Kidney tubule cell (primary cell): ENCODE data around the gene NLGN2.
A peak's percentile ranks its signal among the peaks of the same experiment; 100 is the strongest.

Experiments
- DNase-seq: peaks from one replicate; pipeline ENCODE4 v3.0.0-alpha.2; 2018; ENCODE audit warnings: low spot score

Gene NLGN2

DNA sequence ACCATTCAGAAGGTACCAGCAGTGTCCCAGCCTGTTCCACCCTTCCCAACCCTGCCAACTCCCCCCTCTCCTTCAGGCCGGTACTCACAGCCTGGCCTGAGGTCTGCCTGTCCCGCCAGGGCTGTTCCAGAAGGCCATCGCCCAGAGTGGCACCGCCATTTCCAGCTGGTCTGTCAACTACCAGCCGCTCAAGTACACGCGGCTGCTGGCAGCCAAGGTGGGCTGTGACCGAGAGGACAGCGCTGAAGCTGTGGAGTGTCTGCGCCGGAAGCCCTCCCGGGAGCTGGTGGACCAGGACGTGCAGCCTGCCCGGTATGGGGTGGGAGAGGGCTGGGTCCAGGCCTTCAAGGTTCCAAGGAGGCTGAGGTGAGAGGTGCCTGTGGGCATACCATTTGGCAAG, 7.2 kb downstream of the NLGN2 start:
- DNase-seq = no peak

DNA sequence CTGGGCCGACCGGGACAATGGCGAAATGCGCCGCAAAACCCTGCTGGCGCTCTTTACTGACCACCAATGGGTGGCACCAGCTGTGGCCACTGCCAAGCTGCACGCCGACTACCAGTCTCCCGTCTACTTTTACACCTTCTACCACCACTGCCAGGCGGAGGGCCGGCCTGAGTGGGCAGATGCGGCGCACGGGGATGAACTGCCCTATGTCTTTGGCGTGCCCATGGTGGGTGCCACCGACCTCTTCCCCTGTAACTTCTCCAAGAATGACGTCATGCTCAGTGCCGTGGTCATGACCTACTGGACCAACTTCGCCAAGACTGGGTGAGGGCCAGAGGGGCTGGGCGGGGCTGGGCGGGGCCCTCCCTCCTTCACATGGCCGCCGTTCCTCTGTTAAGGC, 8.1 kb downstream of the NLGN2 start:
- no peak for DNase-seq

DNA sequence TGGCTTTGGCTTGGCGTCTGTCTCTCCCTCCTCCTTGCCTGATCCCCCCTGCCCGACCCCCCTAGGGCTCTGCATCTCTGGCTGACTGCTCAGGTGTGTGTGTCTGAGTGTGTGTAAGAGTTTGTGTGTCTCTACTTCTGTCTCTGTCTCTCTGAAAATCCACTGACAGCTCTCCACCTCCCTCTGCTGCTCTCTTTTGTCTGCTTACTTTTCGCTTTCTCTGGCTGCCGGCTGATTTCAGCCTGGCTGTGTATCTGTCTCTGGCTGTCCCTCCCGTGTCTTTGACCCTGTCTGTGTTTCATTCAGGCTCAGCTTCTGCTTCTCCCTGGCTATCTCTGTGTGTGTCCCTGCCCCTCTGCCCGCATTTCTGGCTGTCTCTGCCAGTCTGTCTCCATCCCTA, 8.7 kb downstream of the NLGN2 start:
- no peak for DNase-seq

DNA sequence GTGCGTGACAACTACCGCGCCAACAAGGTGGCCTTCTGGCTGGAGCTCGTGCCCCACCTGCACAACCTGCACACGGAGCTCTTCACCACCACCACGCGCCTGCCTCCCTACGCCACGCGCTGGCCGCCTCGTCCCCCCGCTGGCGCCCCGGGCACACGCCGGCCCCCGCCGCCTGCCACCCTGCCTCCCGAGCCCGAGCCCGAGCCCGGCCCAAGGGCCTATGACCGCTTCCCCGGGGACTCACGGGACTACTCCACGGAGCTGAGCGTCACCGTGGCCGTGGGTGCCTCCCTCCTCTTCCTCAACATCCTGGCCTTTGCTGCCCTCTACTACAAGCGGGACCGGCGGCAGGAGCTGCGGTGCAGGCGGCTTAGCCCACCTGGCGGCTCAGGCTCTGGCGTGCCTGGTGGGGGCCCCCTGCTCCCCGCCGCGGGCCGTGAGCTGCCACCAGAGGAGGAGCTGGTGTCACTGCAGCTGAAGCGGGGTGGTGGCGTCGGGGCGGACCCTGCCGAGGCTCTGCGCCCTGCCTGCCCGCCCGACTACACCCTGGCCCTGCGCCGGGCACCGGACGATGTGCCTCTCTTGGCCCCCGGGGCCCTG, 9.5 kb downstream of the NLGN2 start:
- DNase-seq = no peak

DNA sequence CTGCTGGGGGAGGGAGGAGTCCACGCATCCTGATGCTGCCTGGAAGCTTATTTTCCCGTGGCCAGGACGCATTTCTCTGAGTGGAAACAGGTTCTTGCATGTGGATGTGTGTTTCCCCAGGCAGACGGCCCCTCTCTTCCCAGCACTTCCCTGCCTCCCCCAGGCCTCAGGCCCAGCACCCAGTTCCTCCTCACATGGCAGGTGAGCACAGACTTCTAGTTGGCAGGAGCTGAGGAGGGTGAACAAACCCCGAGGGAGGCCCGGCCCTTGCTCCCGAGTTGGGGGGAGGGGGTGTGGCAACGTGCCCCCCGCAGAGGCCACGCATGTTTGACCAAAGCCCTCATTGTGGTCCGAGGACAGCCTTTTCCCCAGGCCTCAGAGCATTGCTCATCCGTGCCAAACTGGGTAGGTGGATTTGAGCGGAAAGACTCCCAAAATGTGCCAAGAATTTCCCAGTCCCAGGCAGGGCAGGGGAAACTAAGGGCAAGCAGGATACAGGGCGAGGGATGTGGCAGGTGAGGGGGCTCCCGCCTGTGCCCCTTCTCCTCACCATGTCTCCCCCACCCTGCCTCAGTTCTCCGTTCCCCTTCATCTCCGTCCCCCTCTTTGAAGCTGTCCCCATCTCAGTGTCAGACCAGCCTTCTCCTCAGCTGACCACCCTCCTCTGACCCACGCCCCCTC, 11.0 kb downstream of the NLGN2 start:
- DNase-seq = no peak

DNA sequence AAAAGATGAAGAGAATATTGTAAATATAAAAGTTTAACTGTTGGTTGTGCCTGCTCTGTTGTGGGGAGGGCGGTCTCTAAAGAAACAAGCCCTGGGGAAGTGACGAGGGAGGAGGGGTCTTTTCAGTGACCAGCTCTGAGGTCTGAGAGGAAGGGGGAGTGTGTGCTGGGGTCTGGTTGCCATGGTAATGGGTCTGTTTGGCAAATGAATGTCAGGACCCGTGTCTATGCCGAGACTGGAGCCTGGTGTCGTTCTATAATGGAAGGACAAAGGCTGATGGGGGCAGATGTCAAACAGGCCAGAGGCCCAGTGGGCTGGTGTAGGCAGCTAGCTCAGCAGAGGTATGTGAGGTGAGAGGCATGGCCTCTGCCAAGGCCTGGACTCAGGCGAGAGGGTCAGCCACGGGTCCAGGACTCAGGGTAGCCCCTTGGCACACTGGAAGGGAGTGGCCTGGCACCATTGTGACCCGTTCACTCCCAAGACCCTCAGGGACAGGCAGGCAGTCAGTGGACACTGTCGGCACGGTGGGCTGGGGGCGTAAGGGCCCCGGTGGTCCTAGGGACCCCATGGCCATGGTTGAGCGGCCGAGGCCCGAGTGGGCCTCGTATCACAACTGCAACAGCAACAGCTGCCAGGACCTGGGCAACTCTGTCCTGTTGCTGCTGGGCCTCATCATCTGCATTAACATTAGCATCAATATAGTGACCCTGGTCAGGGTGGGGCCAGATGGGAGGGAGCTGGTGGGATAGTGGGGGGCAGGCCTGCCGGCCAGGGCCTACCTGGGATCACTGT, 12.4 kb downstream of the NLGN2 start, which contains the start of gene SPEM1:
TSS of gene SPEM1 (plus strand) at position 506 of the 792 bp plus-strand sequence. CDS start at position 567, 61 bp downstream.
- DNase-seq = no peak

DNA sequence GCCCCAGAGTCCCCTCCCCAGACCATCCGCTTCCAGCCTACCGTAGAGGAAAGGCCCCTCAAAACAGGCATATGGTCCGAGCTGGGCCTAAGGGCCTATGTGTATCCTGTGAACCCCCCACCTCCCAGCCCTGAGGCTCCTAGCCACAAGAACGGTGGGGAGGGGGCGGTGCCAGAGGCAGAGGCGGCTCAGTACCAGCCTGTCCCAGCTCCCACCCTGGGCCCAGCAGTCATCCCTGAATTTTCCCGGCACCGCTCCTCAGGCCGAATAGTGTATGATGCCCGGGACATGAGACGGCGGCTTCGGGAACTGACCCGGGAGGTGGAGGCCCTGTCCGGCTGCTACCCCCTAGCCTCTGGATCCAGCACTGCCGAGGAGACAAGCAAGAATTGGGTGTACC, 13.5 kb downstream of the NLGN2 start:
- DNase-seq = no peak

DNA sequence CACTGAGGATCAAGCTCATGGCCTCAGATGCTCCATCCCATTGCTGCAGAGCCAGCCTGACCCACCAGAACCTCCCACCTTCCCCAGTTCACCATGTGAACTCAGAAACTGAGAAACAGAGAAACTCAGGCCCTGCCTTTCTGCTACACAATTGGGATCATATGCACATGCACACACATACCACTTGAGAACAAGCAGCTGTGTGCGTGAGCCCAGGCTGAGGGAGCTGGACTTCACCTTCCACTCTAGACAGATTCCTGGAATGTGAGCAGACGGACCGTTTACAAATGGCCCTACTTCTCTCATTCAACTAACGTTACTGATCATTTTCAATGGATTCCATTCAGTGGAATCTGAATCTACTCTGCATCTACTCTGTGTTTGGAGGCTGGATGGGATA, 16.0 kb downstream of the NLGN2 start:
- no peak for DNase-seq

DNA sequence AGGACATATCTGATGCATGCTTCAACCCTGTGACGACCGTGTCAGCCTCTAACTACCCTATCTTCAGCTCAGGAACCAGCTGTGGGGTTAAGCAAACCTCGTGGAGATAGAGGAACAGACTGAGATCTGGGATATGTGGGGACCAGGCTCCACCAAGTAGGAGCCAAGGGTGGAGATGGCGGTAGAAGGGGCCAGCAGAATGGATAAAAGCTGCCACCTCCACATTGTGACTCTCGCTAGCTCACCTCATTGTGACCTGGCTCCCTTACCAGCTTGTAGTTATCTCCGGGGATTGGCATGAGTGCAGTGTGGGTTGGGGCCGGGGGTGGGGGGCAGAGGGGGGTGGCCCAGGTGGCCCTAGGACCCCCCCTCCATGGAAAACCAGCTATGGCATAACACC, 17.7 kb downstream of the NLGN2 start, which contains the start of gene SPEM2:
TSS of gene SPEM2 (plus strand) at position 301 of the 400 bp plus-strand sequence. CDS start at position 374, 73 bp downstream.
- DNase-seq = no peak

DNA sequence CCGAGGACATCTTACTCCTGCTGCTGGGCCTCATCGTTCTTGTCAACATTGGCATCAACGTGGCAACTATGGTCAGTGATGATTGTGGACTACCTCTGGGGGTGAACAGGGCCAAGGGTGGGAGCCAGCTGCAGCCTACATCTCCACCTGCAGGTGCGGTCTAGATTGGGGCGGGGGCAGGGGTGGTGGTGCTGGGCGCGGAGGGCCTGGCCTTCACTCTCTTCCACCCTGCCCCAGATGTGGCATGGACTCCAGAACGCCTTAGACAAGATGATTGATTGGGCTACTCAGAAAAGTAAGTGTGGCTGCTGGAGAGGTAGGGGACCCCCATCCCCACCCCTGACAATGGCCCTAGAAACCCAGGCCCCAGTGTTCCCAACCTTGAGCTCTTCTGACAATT, 18.1 kb downstream of the NLGN2 start:
- DNase-seq = no peak

DNA sequence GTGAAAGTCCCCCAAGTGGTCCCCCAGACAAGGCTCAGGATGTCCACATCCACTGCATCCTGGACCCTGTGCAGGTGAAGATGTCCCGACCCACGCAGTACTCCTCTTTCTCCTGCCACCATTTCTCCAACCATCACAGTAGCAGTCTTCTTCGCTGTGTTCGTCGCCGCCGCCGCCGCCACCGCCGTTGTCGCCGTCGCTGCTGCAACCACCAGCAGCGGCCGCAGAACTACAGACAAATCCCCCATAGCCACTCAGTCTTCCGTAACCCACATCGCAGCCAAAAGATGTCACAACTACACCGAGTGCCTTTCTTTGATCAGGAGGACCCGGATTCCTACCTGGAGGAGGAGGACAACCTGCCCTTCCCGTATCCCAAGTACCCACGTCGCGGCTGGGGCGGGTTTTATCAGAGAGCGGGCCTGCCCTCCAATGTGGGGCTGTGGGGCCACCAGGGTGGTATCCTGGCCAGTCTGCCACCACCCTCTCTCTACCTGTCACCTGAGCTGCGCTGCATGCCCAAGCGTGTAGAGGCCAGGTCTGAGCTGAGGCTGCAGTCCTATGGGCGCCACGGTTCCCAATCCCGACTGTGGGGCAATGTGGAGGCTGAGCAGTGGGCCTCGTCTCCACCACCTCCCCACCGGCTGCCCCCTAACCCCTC, 18.7 kb downstream of the NLGN2 start:
- DNase-seq = no peak

DNA sequence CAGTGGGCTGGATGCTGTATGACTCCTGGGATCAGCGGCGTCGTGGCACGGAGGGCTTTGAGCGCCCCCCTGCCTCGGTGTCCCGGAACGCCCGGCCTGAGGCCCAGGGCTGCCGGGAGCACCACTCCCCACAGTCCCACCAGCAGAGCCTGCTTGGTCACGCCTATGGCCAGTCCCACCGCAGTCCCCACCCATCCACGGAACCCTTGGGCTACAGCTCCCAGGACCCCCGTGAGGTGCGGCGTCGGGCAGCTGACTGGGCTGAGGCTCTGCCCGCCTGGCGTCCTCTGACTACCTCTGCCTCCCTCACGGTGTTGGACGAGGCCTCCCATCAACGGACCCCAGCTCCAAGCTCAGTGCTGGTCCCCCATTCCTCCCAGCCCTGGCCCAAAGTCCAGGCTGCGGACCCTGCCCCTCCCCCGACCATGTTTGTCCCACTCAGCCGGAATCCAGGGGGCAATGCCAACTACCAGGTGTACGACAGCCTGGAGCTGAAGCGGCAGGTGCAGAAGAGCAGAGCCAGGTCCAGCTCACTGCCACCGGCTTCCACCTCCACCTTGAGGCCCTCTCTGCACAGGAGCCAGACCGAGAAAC, 19.3 kb downstream of the NLGN2 start:
- no peak for DNase-seq

DNA sequence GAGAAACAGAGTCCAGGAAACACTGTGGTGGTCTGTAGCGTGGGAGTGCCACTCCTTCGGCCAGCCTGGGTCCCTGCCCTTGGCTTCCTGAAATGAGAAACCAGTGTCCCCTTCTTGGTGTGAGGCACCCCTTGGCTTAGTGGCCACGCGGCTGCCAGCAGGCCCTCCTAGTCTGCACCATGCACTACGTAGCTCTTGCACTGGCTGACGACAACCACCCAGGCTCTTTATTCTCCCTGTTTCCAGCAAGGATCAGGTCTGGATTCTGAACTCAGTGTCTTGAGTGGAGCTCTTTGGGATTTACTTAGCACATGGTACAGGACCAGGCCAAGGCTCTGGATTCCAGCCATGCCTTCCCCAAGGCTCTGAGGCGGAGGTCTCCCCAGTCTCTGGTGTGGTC, 19.9 kb downstream of the NLGN2 start:
- DNase-seq = no peak

DNA sequence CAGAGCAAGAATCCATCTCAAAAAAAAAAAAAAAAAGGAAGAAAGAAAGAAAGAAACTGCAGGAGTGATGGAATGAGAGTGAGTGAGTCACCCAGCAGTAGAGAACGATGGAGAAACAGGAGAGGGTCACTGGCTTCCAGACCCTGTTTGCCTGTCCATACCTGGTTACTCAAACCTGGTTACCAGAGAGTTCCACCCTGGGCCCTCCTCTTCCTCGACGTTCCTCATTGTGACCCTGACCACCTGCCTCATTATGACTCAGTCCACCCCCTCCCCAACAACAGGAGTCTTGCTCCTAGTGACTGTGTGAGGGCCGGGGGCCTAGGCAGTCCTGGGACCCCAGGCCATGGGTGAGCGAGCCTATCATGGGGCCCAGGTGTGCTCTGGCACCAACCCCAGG, 20.9 kb downstream of the NLGN2 start, which contains the start of gene SPEM3:
TSS of gene SPEM3 (plus strand) at position 301 of the 400 bp plus-strand sequence. CDS start at position 347, 46 bp downstream.
- DNase-seq = no peak

DNA sequence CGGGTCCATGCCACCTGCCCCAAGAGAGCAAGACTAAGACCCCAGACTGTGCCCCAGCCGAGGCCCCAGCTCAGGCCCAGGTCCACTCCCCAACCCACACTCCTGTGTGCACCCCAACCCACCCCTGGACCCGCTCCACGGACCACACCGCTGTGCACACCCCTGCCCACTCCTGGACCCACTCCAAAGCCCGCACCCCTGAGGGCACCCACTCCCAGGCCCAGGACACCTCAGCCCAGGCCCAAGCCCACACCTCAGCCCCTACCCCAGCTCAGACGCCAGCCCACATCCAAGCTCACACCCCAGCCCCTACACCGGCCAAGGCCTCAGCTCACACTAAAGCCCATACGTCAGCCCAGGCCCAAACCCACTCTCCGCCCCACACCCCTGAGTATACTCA, 22.1 kb downstream of the NLGN2 start:
- DNase-seq = no peak

DNA sequence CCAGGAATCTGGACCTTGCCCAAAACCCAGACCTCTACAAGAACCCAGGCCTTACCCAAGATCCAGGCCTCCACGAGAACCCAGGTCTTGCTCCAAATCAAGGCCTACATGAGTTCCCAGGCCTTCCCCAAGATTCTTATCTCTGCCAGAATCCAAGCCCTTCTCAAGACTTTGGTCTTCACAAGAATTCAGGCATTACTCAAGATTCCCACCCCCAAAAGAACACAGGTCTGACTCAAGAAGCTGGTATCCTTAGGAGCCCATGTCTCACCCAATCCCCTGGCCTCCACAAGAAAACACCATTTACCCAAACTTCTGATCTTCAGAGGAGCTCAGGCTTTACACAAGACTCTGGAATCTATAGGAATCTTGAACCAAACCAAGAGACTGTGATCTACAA, 23.6 kb downstream of the NLGN2 start:
- no peak for DNase-seq

DNA sequence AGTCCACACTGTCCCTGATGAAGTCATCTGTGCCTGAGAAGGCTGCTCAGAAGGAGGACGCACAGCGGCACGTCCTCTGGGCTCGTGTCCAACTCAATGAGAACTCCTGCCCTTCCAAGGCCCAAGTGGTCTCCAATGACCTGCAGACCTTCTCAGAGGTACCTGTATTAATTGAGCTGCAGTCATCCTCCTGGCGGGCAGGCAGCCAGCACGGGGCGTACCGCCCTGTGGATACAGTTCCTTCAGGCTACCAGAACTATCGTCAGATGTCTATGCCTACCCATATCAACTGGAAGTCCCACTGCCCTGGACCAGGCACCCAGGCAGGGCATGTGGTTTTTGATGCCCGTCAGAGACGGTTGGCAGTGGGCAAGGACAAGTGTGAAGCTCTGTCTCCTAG, 24.7 kb downstream of the NLGN2 start:
- no peak for DNase-seq

DNA sequence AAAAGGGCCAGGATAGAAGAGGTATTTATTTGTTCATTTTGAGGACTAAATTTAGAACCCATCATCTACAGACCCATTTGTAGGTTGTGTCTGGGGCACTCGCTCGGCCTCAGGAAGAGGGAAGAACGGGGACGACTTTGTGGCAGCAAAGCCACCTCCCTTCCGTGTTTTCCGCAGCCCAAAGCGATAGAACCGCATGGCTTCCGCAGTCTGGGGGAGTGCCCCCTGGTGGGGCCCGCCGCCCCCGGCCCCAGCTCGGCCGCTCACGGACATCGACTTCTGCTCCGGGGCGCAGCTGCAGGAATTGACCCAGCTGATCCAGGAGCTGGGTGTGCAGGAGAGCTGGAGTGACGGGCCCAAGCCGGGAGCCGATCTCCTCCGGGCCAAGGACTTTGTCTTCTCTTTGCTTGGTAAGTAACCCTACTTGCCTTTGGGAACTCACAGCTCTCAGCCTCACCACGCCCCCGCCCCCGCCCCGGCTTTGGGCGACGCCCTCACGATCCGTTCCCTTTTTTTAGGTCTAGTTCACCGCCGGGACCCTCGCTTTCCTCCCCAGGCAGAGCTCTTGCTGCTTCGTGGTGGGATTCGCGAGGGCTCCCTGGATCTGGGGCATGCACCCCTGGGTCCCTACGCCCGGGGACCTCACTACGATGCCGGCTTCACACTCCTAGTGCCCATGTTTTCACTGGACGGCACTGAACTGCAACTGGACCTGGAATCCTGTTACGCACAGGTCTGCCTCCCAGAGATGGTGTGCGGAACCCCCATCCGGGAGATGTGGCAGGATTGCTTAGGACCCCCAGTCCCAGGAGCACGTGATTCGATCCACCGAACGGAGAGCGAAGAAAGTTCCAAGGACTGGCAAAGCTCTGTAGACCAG, 28.3 kb downstream of the NLGN2 start:
- peak; percentile 63 for DNase-seq

DNA sequence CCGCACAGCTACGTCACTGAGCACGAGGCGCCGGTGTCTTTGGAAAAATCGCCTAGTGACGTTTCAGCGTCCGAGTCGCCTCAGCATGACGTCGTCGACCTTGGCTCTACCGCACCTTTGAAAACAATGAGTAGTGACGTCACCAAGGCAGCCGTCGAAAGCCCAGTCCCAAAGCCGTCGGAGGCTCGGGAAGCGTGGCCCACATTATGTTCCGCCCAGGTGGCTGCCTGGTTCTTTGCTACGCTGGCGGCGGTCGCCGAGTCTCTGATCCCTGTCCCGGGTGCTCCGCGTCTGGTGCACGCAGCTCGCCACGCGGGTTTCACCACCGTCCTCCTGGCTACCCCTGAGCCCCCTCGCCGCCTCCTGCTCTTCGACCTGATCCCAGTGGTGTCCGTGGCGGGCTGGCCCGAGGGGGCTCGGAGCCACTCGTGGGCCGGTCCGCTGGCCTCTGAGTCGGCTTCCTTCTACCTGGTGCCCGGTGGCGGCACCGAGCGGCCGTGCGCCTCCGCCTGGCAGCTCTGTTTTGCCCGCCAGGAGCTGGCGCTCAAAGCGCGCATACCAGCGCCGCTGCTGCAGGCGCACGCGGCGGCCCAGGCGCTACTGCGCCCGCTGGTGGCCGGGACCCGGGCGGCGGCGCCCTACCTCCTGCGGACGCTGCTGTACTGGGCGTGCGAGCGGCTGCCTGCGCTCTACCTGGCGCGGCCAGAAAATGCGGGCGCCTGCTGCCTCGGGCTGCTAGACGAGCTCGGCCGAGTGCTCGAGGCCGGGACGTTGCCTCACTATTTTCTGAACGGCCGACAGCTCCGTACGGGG, 29.1 kb downstream of the NLGN2 start:
- peak; percentile 91 for DNase-seq

DNA sequence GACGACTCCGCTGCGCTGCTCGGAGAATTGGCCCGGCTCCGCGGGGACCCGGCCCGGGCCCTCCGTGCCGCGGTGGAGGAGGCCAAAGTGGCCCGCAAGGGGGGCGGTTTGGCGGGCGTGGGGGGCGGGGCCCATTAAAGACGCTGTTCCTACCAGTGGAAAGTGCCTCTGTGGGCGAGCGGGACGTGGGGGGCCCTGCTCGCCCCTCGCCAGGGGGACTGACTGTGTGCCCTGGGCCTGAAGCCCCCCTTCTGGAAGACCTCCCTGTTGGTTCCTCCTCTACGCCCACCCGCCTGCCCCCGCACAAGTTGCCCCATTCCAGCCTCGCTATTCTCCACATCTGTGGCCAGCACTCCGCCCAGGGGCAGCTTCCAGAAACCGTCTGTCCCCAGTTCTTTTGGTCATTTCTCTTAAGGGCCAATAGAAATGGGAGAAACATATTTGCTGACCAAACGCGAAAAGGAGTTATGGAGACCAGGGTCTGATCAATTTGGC, 29.8 kb downstream of the NLGN2 start:
- no peak for DNase-seq
